ENCODE results near the gene IER5. TPM values are rescaled to one million over a fixed set of nuclear protein-coding genes. Genes with fewer than 3 reads are reported as not detected.
"Not testable (repeated sequence)": the region's sequence is repeated elsewhere in the genome, so short reads cannot be mapped to it uniquely, and the experiment has no call there.

The IER5 gene
- total RNA-seq, result 1 to 10 TPM; 7.2 to 7.8 (median 7.6) TPM

GRCh38 chr1:181088079-181089016, at the start of gene IER5:
Gene IER5, plus strand, starts transcription at chr1:181088700. Its CDS starts 203 bp downstream, at chr1:181088903.
- peak within 1 kb of the TSS; percentile 63 to 76 (median 70) for H3K4me3 ChIP-seq (replicated peaks in 1 of 3)
- peak within 1 kb of the TSS; percentile 56 to 85 (median 82) for H3K27ac ChIP-seq
- H3K36me3 ChIP-seq, result no peaks in the 10 kb centered on the region
- DNase-seq, result peak; percentile 95 to 96
- TF ChIP-seq CTCF (IDR thresholded peaks at IDR 0.05) (peak in 1 of 6 experiments; percentile 14), POLR2A (IDR thresholded peaks at IDR 0.05) (peak; percentile 92 to 100)
- no peaks in the 10 kb centered on the region for H3K9me3 ChIP-seq
- intact Hi-C loops (cut with DNase I), result loop anchor here (5.0 kb wide), 1 partner anchor 54 kb away; no protein-coding TSS in a partner anchor
- peaks cover 7 to 8% of the 10 kb centered on the region in 2 donors for H3K4me1 ChIP-seq
- no peaks in the 10 kb centered on the region for H3K27me3 ChIP-seq
- 5 to 6% methylated on average over 53 to 59 of the region's 76 CpGs for WGBS, 2 donors

GRCh38 chr1:181040284-181040865, 48.1 kb upstream of the IER5 start:
- Histone ChIP-seq H3K9me3 (no peaks in the 10 kb centered on the region), H3K27ac (no peak overlapping the region), H3K4me3 (replicated peaks in 1 of 3) (no peak overlapping the region), H3K27me3 (no peaks in the 10 kb centered on the region), H3K4me1 (peaks cover 30 to 36% of the 10 kb centered on the region in 2 donors), H3K36me3 (no peaks in the 10 kb centered on the region)
- WGBS, 2 donors, result 89% methylated on average over 3 of the region's 3 CpGs
- TF ChIP-seq POLR2A (IDR thresholded peaks at IDR 0.05) (no peak), CTCF (IDR thresholded peaks at IDR 0.05) (no peak)
- intact Hi-C loops (cut with DNase I), result no loop called here
- no peak for DNase-seq

- DNase-seq, result peak; percentile 25 to 43
- H3K4me3 ChIP-seq (replicated peaks in 1 of 3), result no peak overlapping the region
- H3K27me3 ChIP-seq, result no peaks in the 10 kb centered on the region
- intact Hi-C loops (cut with DNase I), result no loop called here
- no peaks in the 10 kb centered on the region for H3K9me3 ChIP-seq
- peaks cover 19 to 26% of the 10 kb centered on the region in 2 donors for H3K4me1 ChIP-seq
- 62 to 67% methylated on average over 5 of the region's 5 CpGs for WGBS, 2 donors
- TF ChIP-seq CTCF (IDR thresholded peaks at IDR 0.05) (no peak), POLR2A (IDR thresholded peaks at IDR 0.05) (no peak)
- H3K27ac ChIP-seq, result peak overlapping the region; percentile 24 to 77 (median 73)
- no peaks in the 10 kb centered on the region for H3K36me3 ChIP-seq
Observed at GRCh38 chr1:181043025-181043888, 45.2 kb upstream of the IER5 start.

- H3K27ac ChIP-seq, result peak overlapping the region; percentile 72 to 78 (median 73)
- H3K27me3 ChIP-seq, result no peaks in the 10 kb centered on the region
- peaks cover 19 to 26% of the 10 kb centered on the region in 2 donors for H3K4me1 ChIP-seq
- WGBS, 2 donors, result 37 to 58% methylated on average over 5 of the region's 5 CpGs
- intact Hi-C loops (cut with DNase I), result no loop called here
- no peaks in the 10 kb centered on the region for H3K9me3 ChIP-seq
- TF ChIP-seq CTCF (IDR thresholded peaks at IDR 0.05) (no peak), POLR2A (IDR thresholded peaks at IDR 0.05) (peak in 1 of 2 donors; percentile 35)
- DNase-seq, result peak; percentile 91 to 93
- H3K36me3 ChIP-seq, result no peaks in the 10 kb centered on the region
- no peak overlapping the region for H3K4me3 ChIP-seq (replicated peaks in 1 of 3)
Observed at GRCh38 chr1:181044449-181044966, 44.0 kb upstream of the IER5 start.

- H3K27me3 ChIP-seq; intact Hi-C loops (cut with DNase I); H3K4me3 ChIP-seq (replicated peaks in 1 of 3); DNase-seq; H3K9me3 ChIP-seq; H3K27ac ChIP-seq; H3K36me3 ChIP-seq: not testable (repeated sequence)
- H3K4me1 ChIP-seq, result peaks cover 19 to 26% of the 10 kb centered on the region in 2 donors
- 97 to 98% methylated on average over 11 to 20 of the region's 22 CpGs for WGBS, 2 donors
Observed at GRCh38 chr1:181045946-181046345, 42.6 kb upstream of the IER5 start.

All from thyroid gland (tissue), 4 donors.